GM18951 (cell line): ENCODE data around the gene CDH13.

Experiments used
- POLR2A ChIP-seq: IDR thresholded peaks from 4 replicates; pipeline ENCODE4 v1.6.1; 2011; ENCODE audit warnings: mild to moderate bottlenecking; ENCODE audit not compliant: insufficient read length, insufficient read depth; ENCODE audit errors: extremely low read depth
- in situ Hi-C: fragments of 300-500 bp; cut with MboI; formaldehyde crosslinking; loops from one replicate; pipeline ENCODE4 v1.12.0; 2022; ENCODE audit warnings: low sequenced_read_pairs, mixed read lengths, inconsistent platforms; ENCODE audit not compliant: unreplicated experiment

Gene CDH13

DNA sequence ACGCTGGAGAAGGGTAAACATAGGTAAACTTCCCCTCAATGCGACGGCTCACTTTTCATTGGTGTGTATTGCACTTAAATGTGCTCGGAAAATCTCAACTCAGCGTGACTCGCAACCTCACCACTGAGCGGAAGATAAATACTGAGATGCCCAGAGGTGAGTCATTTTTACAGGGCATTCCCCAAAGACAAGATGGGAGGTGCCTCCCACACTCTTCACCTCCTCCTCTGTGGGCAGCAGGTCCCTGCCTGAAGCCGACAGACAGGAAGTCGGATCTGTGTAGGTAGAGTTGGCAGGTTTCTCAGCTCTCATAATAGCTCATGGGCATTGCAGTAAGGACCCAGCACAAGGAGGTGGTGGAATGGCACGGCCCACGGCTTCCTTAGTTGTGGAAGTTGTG is 906.4 kb downstream of the CDH13 start:
- in situ Hi-C loops: no loop called here
- no peak for TF ChIP-seq POLR2A

GRCh38 chr16:83538707-83539106 is 911.9 kb downstream of the CDH13 start:
- TF ChIP-seq POLR2A: no peak
- in situ Hi-C loops: no loop called here

GRCh38 chr16:83539736-83540490 is 913.1 kb downstream of the CDH13 start:
- TF ChIP-seq POLR2A: no peak
- in situ Hi-C loops: no loop called here

- TF ChIP-seq POLR2A: no peak
- in situ Hi-C loops: no loop called here
Measured at GRCh38 chr16:83541231-83541630, 914.5 kb downstream of the CDH13 start.

DNA sequence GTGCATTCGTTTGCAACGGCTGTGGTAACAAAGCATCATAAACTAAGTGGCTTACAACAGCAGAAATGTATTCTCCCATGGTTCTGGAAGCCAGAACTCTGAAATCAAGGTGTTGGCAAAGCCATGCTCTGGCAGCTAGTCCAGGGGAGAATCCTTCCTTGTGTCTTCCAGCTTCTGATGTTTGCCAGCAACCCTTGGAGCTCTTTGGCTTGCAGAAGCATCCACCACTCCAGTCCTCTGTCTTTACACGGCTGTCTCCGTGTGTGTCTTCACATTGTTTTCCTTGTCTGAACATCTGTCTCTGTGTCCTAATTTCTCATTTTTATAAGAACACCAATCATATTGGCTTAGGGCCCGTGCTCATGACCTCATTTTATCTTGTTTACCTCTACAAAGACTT is 915.7 kb downstream of the CDH13 start:
- TF ChIP-seq POLR2A: no peak
- in situ Hi-C loops: no loop called here

- in situ Hi-C loops: no loop called here
- TF ChIP-seq POLR2A: no peak
Measured at GRCh38 chr16:83549316-83550182, 922.8 kb downstream of the CDH13 start.

DNA sequence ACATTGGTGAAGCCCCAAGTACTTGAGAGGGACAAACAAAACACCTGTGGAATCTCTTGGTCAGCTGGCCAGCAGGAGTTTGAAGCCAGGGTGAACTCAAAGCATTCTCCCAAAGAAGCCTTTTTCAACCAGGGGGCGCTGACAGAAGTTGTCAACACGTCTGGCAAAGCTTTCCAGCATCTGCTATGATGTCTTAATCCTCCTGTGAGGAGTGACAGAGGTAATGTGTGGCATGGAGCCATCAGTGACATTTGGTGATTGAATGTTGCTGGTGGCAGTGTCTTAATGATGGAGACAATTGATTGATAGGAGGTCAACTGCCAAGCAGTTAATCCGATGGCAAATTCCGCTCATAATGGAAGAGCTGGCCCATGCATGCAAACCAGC is 923.4 kb downstream of the CDH13 start:
- no peak for TF ChIP-seq POLR2A
- in situ Hi-C loops: no loop called here

DNA sequence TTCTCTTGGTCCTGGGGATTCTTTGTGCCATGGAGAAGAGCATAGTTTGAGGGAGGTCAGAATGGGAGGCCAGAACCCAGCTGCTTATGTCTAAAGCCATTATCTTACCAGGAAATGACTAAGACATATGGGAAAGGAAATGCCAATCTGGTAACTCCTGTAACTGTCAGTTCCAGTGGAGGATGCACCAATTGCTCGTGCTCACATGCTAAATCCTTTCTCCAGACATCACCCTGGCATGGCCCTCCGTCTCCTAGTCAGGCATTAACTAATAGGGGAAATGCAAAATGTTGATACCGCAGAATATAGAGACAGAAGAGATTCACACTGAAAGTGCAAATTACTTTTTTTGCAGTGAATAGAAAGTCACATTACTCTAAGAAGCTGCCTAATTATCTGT is 925.5 kb downstream of the CDH13 start:
- in situ Hi-C loops: no loop called here
- TF ChIP-seq POLR2A: no peak

GRCh38 chr16:83552930-83553329 is 926.2 kb downstream of the CDH13 start:
- no peak for TF ChIP-seq POLR2A
- in situ Hi-C loops: no loop called here

DNA sequence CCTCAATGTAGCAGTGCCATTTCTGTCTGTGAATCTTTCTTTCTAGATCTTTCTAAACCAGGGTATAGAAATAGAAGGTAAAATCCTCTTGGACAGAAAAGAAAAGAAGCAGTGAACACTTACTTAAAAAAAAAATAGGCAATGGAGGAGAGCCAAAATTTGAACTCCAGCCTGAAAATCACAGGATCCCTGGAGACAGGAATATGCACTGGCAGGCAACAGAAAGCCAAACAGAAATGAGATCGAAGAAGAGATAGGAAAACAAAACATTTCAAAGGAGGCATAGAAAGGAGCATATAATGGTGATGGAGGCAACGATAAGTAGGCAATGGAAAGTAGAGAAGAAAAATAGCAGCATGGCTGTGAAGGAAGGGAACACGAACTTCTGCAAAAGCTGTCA is 927.3 kb downstream of the CDH13 start:
- TF ChIP-seq POLR2A: no peak
- in situ Hi-C loops: no loop called here

DNA sequence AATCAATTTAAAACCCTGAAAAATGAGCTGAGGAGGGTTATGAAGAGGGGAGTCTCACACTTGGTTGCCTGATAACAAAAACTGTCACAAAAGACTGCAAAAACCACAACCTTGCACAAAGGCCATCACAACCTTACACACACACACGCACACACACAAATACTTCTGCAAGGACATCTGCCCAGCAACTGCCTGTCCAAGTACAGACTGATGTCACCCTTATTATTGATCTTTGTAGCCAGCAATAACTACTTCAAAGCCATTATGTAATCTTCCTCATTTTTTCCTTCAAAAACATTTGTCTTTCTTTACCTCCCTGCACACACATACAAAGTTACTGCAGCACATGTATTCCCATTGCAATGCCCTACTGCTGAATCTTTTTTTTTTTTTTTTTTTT is 927.8 kb downstream of the CDH13 start:
- in situ Hi-C loops: no loop called here
- no peak for TF ChIP-seq POLR2A

DNA sequence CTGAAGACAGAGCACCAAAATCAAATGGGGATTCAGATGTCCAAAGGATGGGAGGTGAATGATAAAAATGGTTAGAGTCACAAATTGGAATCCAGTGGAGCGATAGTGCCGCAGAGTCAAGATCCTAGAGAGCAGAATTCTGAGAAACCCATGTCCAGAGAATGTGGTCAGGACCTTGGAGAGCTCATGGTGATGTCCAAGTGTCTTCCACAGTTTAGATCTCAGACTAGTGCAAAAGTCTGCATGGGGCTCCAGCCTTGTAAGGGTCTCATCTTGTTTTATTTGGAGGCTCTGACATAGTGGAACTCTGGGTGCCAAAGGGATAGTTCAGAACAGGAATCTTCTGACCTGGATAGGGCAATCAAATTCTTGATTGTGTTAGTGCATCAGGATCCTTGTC is 935.1 kb downstream of the CDH13 start:
- TF ChIP-seq POLR2A: no peak
- in situ Hi-C loops: no loop called here

- no peak for TF ChIP-seq POLR2A
- in situ Hi-C loops: no loop called here
Measured at GRCh38 chr16:83568345-83568744, 941.6 kb downstream of the CDH13 start.

- in situ Hi-C loops: no loop called here
- no peak for TF ChIP-seq POLR2A
Measured at GRCh38 chr16:83574388-83574787, 947.6 kb downstream of the CDH13 start.
